Diencephalon (tissue), 1 donor: ENCODE results near the gene KNCN. TPM values are rescaled to one million over a fixed set of nuclear protein-coding genes. Genes with fewer than 3 reads are reported as not detected.

Experiments
- total RNA-seq: library from RNA; depleted of rRNA; stranded (reverse); fragments of >200 nt; gene quantifications from one replicate; pipeline ENCODE4 v1.2.3, GENCODE V29; 2014

Gene KNCN
- 0.69 TPM for total RNA-seq

GRCh38 chr1:46551597-46552095 lies at the start of gene KNCN:
TSS of gene KNCN (minus strand) at chr1:46551647. CDS start at chr1:46551215, 432 bp downstream.

Other genes with a start within 250 kb of the KNCN start
- 54.0 TPM for gene LRRC41, start 248.0 kb downstream of the KNCN start, total RNA-seq
- 304 TPM for gene UQCRH, start 247.9 kb downstream of the KNCN start, total RNA-seq
- gene NSUN4, start 210.8 kb downstream of the KNCN start, total RNA-seq = 15.0 TPM
- gene FAAH, start 157.3 kb downstream of the KNCN start, total RNA-seq = 26.8 TPM
- 1.8 TPM for gene DMBX1, start 61.8 kb downstream of the KNCN start, total RNA-seq
- gene MKNK1, start 52.6 kb upstream of the KNCN start, total RNA-seq = 13.4 TPM
- gene MOB3C, start 65.2 kb upstream of the KNCN start, total RNA-seq = 4.2 TPM
- 39.4 TPM for gene ATPAF1, start 116.7 kb upstream of the KNCN start, total RNA-seq
- gene TEX38, start 120.2 kb upstream of the KNCN start, total RNA-seq = not detected
- 25.8 TPM for gene EFCAB14, start 167.5 kb upstream of the KNCN start, total RNA-seq
- not detected for gene CYP4B1, start 247.4 kb upstream of the KNCN start, total RNA-seq